SK-N-SH (cell line): ENCODE results near the gene MUC5B. TPM values are rescaled to one million over a fixed set of nuclear protein-coding genes. Genes with fewer than 3 reads are reported as not detected.
A peak's percentile ranks its signal among the peaks of the same experiment; 100 is the strongest.

Source experiments
- CTCF ChIA-PET: fragments of 300-600, 350-600 bp; formaldehyde crosslinking; extraction: SDS; loops from one replicate; lab custom pipeline; 2021; lab: Yijun Ruan, JAX
- POLR2A ChIA-PET: fragments of 350-600 bp; sonication (Branson Sonifier 250); formaldehyde crosslinking; extraction: SDS; loops from one replicate; lab custom pipeline; 2020; ENCODE audit warnings: antibody characterized with exemption, inconsistent platforms; lab: Yijun Ruan, JAX
- DNase-seq: peaks from one replicate; pipeline ENCODE4 v3.0.0; 2012
- H2AFZ ChIP-seq: fragments of 200-600 bp; sonication (generic); 2 replicates; pipeline ENCODE4 v1.8.1; 2016; ENCODE audit warnings: antibody characterized with exemption, mild to moderate bottlenecking, low read depth
- H3F3A ChIP-seq: fragments of 200-600 bp; sonication (generic); replicated peaks from 2 replicates; pipeline ENCODE3; 2016; ENCODE audit warnings: antibody characterized with exemption, mild to moderate bottlenecking; ENCODE audit not compliant: insufficient read depth
- H3K27ac ChIP-seq, 2 experiments: fragments of 200-500 bp in 1 of 2; fragments of 200-600 bp in 1 of 2; sonication (Bioruptor generic) in 1 of 2; sonication (generic), shearing (Covaris generic) in 1 of 2; 2 replicates each; pipeline versions ENCODE4 v1.5.1 to v1.6.1; 2014 to 2016; ENCODE audit warnings: low read depth in 2 of 2, inconsistent platforms in 1 of 2, low read length in 1 of 2, mild to moderate bottlenecking in 1 of 2, mixed read lengths in 1 of 2
- H3K27me3 ChIP-seq: fragments of 200-600 bp; sonication (generic), shearing (Covaris generic); 2 replicates; pipeline ENCODE4 v1.6.1; 2016; ENCODE audit warnings: mixed run types; ENCODE audit not compliant: insufficient read depth
- H3K36me3 ChIP-seq, 2 experiments: fragments of 200-500 bp in 1 of 2; fragments of 200-600 bp in 1 of 2; sonication (Bioruptor generic) in 1 of 2; sonication (generic) in 1 of 2; replicated peaks in 1 of 2; 2 replicates each; pipeline versions ENCODE3 to v1.5.1; 2014 to 2016; ENCODE audit warnings: low read length in 1 of 2, mild to moderate bottlenecking in 1 of 2; ENCODE audit not compliant: insufficient read depth in 2 of 2, control insufficient read depth in 1 of 2
- H3K4me1 ChIP-seq, 2 experiments: fragments of 200-500 bp in 1 of 2; fragments of 200-600 bp in 1 of 2; sonication (Bioruptor generic) in 1 of 2; sonication (generic), shearing (Covaris generic) in 1 of 2; 2 replicates each; pipeline versions ENCODE4 v1.5.1 to v1.6.1; 2014 to 2016; ENCODE audit warnings: low read depth in 1 of 2, low read length in 1 of 2, mixed run types in 1 of 2; ENCODE audit not compliant: insufficient read depth in 2 of 2, control insufficient read depth in 1 of 2
- H3K4me2 ChIP-seq: fragments of 200-600 bp; sonication (generic), shearing (Covaris generic); 2 replicates; pipeline ENCODE4 v1.6.1; 2017; ENCODE audit warnings: mixed run types
- H3K4me3 ChIP-seq, 2 experiments: fragments of 200-500 bp in 1 of 2; fragments of 200-600 bp in 1 of 2; sonication (Bioruptor generic) in 1 of 2; sonication (generic), shearing (Covaris generic) in 1 of 2; 2 replicates each; pipeline versions ENCODE4 v1.5.1 to v1.8.1; 2014 to 2016; ENCODE audit warnings: low read depth in 2 of 2, inconsistent platforms in 1 of 2, low read length in 1 of 2, mild to moderate bottlenecking in 1 of 2, mixed read lengths in 1 of 2, moderate library complexity in 1 of 2
- H3K79me2 ChIP-seq: fragments of 200-600 bp; sonication (generic); 2 replicates; pipeline ENCODE4 v1.8.1; 2017; ENCODE audit warnings: mild to moderate bottlenecking; ENCODE audit not compliant: insufficient read depth
- H3K9ac ChIP-seq: fragments of 200-600 bp; sonication (generic); 2 replicates; pipeline ENCODE4 v1.6.1; 2017; ENCODE audit warnings: mixed run types
- H3K9me2 ChIP-seq: fragments of 200-600 bp; sonication (generic); 2 replicates; pipeline ENCODE4 v1.6.1; 2017; ENCODE audit warnings: mixed run types
- H3K9me3 ChIP-seq: fragments of 200-600 bp; sonication (generic); 2 replicates; pipeline ENCODE4 v1.6.1; 2017; ENCODE audit warnings: mixed run types, mild to moderate bottlenecking, moderate library complexity
- H4K20me1 ChIP-seq: fragments of 200-600 bp; sonication (generic); 2 replicates; pipeline ENCODE4 v1.6.1; 2017; ENCODE audit warnings: mild to moderate bottlenecking, mixed run types; ENCODE audit not compliant: insufficient read depth
- CHD2 ChIP-seq: fragments of 150-350 bp; IDR thresholded peaks from 2 replicates; pipeline ENCODE4 v1.6.1; 2018; ENCODE audit warnings: low read length; ENCODE audit not compliant: partially characterized antibody
- ELF1 ChIP-seq: IDR thresholded peaks from 2 replicates; pipeline ENCODE4 v1.4.0; 2012
- FOSL2 ChIP-seq: IDR thresholded peaks from 2 replicates; pipeline ENCODE4 v1.4.0; 2012; ENCODE audit warnings: low read depth, mild to moderate bottlenecking, moderate library complexity, borderline replicate concordance
- IRF3 ChIP-seq: fragments of 150-350 bp; IDR thresholded peaks from 2 replicates; pipeline ENCODE4 v1.6.1; 2016; ENCODE audit warnings: mild to moderate bottlenecking, low read depth, low read length
- JUND ChIP-seq: IDR thresholded peaks from 2 replicates; pipeline ENCODE4 v1.4.0; 2012
- MAX ChIP-seq: IDR thresholded peaks from 2 replicates; pipeline ENCODE4 v1.4.0; 2012; ENCODE audit warnings: low read depth
- MEF2A ChIP-seq: IDR thresholded peaks from 2 replicates; pipeline ENCODE4 v1.4.0; 2012; ENCODE audit warnings: low read depth, borderline replicate concordance
- MXI1 ChIP-seq: IDR thresholded peaks from 2 replicates; pipeline ENCODE4 v1.6.1; 2012; ENCODE audit warnings: mild to moderate bottlenecking, low read depth, low read length, improper control_type of control experiment
- NFIC ChIP-seq: IDR thresholded peaks from 2 replicates; pipeline ENCODE4 v1.4.0; 2012; ENCODE audit warnings: borderline replicate concordance
- NRF1 ChIP-seq: IDR thresholded peaks from 2 replicates; pipeline ENCODE4 v1.6.1; 2012; ENCODE audit warnings: low read depth, mild to moderate bottlenecking, low read length
- POLR2AphosphoS5 ChIP-seq: IDR thresholded peaks from 2 replicates; pipeline ENCODE4 v1.6.1; 2012; ENCODE audit warnings: low read depth, low read length
- RAD21 ChIP-seq: IDR thresholded peaks from 2 replicates; pipeline ENCODE4 v1.6.1; 2012; ENCODE audit warnings: mild to moderate bottlenecking, low read length
- RCOR1 ChIP-seq: fragments of 150-350 bp; IDR thresholded peaks from 2 replicates; pipeline ENCODE4 v1.6.1; 2017; ENCODE audit warnings: antibody characterized with exemption, low read length
- REST ChIP-seq: IDR thresholded peaks from 2 replicates; pipeline ENCODE4 v1.6.1; 2012; ENCODE audit warnings: mild to moderate bottlenecking, low read depth, low read length, moderate library complexity
- RFX5 ChIP-seq: IDR thresholded peaks from 2 replicates; pipeline ENCODE4 v1.6.1; 2012; ENCODE audit warnings: mild to moderate bottlenecking, improper control_type of control experiment, low read length
- RXRA ChIP-seq: IDR thresholded peaks from 2 replicates; pipeline ENCODE4 v1.4.0; 2012; ENCODE audit warnings: low read depth, mild to moderate bottlenecking, borderline replicate concordance
- SIN3A ChIP-seq: IDR thresholded peaks from 2 replicates; pipeline ENCODE4 v1.6.1; 2012; ENCODE audit warnings: low read depth, mild to moderate bottlenecking, low read length, moderate library complexity, borderline replicate concordance
- TEAD4 ChIP-seq: IDR thresholded peaks from 2 replicates; pipeline ENCODE4 v1.4.0; 2012; ENCODE audit warnings: mild to moderate bottlenecking, borderline replicate concordance; ENCODE audit not compliant: insufficient read depth
- YY1 ChIP-seq: IDR thresholded peaks from 2 replicates; pipeline ENCODE4 v1.4.0; 2012; ENCODE audit warnings: low read depth, mild to moderate bottlenecking
- WGBS: methylation state at CpG from one replicate; pipeline ENCODE4 v1.1.6; 2017; ENCODE audit warnings: low lambda C conversion rate; 5-methylcytosine and 5-hydroxymethylcytosine counted together
- polyA plus RNA-seq, 3 experiments: library from polyadenylated mRNA; depleted of rRNA; stranded (reverse); fragments of >200 nt; gene quantifications; 2 replicates each; pipeline ENCODE4 v1.2.3, GENCODE V29; 2012
- TF ChIP-seq, protein P1 (sequence below): IDR thresholded peaks from 2 replicates; pipeline ENCODE4; 2012

The MUC5B gene
- polyA plus RNA-seq, 1 of the 3 experiments (the other 2 are of a cell fraction) = not detected

GRCh38 chr11:1227551-1228100 lies 4.8 kb downstream of the MUC5B start (continued):
- TF ChIP-seq IRF3 (no peak), MEF2A (no peak), RXRA (no peak), SIN3A (no peak), NFIC (no peak)

- Histone ChIP-seq H3K4me3 (no peak overlapping the region), H3K4me2 (no peak overlapping the region), H3K9me2 (no peaks in the 10 kb centered on the region), H3K27ac (no peak overlapping the region), H2AFZ (no peak overlapping the region), H4K20me1 (no peaks in the 10 kb centered on the region), H3K9me3 (no peaks in the 10 kb centered on the region), H3F3A (no peaks in the 10 kb centered on the region), H3K79me2 (no peaks in the 10 kb centered on the region), H3K9ac (no peak overlapping the region), H3K36me3 (no peaks in the 10 kb centered on the region), H3K27me3 (no peaks in the 10 kb centered on the region), H3K4me1 (peaks cover 0 to 2% of the 10 kb centered on the region in 2 experiments; a peak in 1 of 4 replicates)
- 76% methylated on average over 5 of the region's 31 CpGs for WGBS
- DNase-seq = peak; percentile 39
- ChIA-PET CTCF (interaction anchor here (2.1 kb wide), 1 partner anchor 287 kb away, joined by 7 read pairs; no protein-coding TSS in a partner anchor), POLR2A (no interaction called here)
- TF ChIP-seq RAD21 (no peak), YY1 (no peak), RCOR1 (no peak), REST (no peak), RFX5 (no peak), POLR2AphosphoS5 (no peak), MAX (no peak), NRF1 (no peak), TEAD4 (no peak), FOSL2 (no peak), JUND (no peak), MEF2A (no peak), ELF1 (no peak), MXI1 (no peak), SIN3A (no peak), CHD2 (no peak), RXRA (no peak)
- TF ChIP-seq, protein P1, sequence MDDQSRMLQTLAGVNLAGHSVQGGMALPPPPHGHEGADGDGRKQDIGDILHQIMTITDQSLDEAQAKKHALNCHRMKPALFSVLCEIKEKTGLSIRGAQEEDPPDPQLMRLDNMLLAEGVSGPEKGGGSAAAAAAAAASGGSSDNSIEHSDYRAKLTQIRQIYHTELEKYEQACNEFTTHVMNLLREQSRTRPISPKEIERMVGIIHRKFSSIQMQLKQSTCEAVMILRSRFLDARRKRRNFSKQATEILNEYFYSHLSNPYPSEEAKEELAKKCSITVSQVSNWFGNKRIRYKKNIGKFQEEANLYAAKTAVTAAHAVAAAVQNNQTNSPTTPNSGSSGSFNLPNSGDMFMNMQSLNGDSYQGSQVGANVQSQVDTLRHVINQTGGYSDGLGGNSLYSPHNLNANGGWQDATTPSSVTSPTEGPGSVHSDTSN = no peak
Measured at GRCh38 chr11:1228101-1228821, 5.4 kb downstream of the MUC5B start.
